ENCODE measurements around the gene MMP24. TPM values are rescaled to one million over a fixed set of nuclear protein-coding genes. Genes with fewer than 3 reads are reported as not detected.

MMP24 gene
- total and polyA plus RNA-seq, 4 donors: 15.3 to 51.0 (median 35.4) TPM

DNA sequence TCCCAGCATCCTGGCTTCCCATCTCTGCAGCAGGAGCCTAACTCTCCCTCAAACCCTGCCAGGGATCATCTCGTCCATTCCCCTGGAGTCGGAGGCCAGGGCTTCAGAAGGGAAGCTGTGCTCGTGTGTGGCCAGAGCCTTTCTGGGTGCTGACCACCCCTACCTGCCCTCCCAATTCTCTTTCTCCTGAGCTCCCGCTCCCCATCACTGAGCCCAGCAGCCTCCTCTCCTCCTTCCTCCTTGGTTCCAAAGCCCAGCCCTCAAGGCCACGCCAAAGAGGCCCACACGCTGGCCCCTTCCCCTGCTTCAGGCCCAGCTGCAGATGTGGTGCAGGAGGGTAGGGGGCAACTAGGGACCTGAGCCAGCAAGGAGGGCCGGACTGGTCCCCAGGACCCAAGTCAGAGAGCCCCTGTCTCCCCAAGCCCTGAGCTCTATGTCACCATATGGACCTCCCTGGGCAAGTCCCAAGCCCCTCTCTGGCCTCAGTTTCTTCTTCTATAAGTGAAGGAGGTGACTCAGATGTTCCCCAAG, 64.5 kb downstream of the MMP24 start:
- H3K4me3 ChIP-seq (ENCODE audit: low read depth, low read length): no peak overlapping the region
- H3K9me3 ChIP-seq (ENCODE audit: control insufficient read depth, insufficient read depth, low read length): no peaks in the 10 kb centered on the region
- H3K27ac ChIP-seq (ENCODE audit: low read depth, low read length): no peak overlapping the region
- DNase-seq (ENCODE audit: low read depth in 4 of 6, low spot score in 6 of 6): no peak
- 82% methylated on average over 4 of the region's 7 CpGs for WGBS (ENCODE audit: insufficient coverage)
- H3K36me3 ChIP-seq (ENCODE audit: control insufficient read depth, insufficient read depth, low read length): no peaks in the 10 kb centered on the region
- no peaks in the 10 kb centered on the region for H3K27me3 ChIP-seq (ENCODE audit: control insufficient read depth, insufficient read depth, low read length)
- H3K4me1 ChIP-seq (ENCODE audit: control insufficient read depth, insufficient read depth, low read length): no peaks in the 10 kb centered on the region

DNA sequence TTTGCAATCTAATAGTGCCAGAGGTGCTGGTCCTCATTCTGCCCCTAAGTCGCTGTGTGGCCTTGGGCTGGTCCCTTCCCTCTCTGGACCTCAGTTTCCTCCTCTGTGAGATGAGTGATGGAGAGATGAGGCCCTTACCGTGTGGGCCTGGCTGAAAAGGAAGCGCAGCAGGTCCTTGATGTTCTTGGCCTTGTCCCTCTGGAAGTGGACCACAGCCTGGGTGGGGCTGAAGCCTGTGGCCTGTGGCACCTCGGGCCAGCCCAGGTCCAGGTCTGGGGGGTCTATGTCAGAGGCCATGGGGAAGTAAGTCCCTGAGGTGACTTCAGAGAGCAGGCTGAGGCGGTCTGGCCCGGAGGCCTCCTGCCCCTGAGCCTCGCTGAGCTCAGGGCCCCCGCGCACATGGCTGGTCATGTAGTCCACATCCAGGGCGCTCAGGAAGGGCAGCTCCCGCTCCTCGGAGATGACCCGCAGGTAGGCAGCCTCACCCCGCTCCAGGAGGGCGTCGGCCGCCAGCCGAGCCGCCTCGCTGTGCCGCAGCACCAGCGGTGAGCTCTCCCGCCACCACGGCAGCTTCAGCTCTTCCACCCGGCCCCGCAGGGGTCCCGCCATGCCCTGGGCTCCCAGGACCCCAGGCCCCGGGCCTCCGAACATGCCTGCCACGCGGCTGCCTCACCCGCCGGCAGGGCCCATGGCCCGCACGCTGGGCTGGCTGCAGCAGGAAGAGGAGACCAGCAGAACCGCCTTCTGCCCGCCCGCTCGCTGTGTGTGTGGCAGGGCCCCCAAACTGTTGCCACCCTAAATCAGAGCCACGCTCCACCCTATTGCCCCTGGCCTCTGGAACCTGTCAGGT, 65.4 kb downstream of the MMP24 start, which contains the start of gene FAM83C:
TSS of gene FAM83C (minus strand) at position 772 of the 850 bp plus-strand sequence. CDS start at position 651, 121 bp downstream.
- no peak within 1 kb of the TSS for H3K4me3 ChIP-seq (ENCODE audit: low read depth, low read length)
- H3K9me3 ChIP-seq (ENCODE audit: control insufficient read depth, insufficient read depth, low read length): no peaks in the 10 kb centered on the region
- no peak within 1 kb of the TSS for H3K27ac ChIP-seq (ENCODE audit: low read depth, low read length)
- WGBS (ENCODE audit: insufficient coverage): 79% methylated on average over 40 of the region's 40 CpGs
- DNase-seq (ENCODE audit: low read depth in 4 of 6, low spot score in 6 of 6): no peak
- H3K27me3 ChIP-seq (ENCODE audit: control insufficient read depth, insufficient read depth, low read length): no peaks in the 10 kb centered on the region
- H3K4me1 ChIP-seq (ENCODE audit: control insufficient read depth, insufficient read depth, low read length): no peaks in the 10 kb centered on the region
- H3K36me3 ChIP-seq (ENCODE audit: control insufficient read depth, insufficient read depth, low read length): no peaks in the 10 kb centered on the region

DNA sequence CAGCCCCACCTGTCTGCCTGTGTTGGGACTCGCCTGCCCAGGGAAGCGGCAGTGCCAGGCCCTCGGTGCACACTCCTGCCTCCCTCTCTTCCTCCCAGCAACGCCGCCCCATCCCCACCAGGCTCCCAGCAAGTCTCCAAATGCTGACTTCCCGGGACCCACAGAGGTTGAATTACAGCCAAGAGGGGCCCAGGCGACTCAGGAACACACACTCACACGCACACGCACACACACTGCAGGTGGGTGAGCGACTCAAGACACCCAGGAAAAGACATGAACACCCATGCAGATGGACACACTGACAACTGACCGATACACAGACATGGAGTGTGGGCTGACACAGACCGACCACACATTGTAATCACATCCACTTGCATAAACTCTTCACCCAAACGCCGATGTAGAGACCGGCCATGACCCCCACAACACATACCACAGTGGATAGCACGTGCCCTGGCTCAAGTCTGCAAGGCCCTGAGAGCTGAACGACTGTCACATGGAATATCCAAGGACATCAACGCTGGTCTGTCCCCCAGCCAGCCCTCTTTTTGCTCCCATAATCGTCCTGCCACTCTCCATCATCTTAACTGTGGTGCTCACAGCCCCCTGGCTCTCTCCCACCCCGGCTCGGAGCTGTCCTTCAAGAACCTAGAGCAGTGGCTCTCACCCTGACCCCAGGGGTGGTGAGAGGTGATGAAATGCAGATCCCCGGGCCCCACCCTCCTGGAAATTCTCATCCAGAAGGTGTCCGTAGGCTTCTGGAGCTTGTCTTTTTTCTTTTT, 66.2 kb downstream of the MMP24 start:
- Histone ChIP-seq H3K9me3 (ENCODE audit: control insufficient read depth, insufficient read depth, low read length) (no peaks in the 10 kb centered on the region), H3K27ac (ENCODE audit: low read depth, low read length) (no peak overlapping the region), H3K4me3 (ENCODE audit: low read depth, low read length) (no peak overlapping the region), H3K4me1 (ENCODE audit: control insufficient read depth, insufficient read depth, low read length) (no peaks in the 10 kb centered on the region), H3K36me3 (ENCODE audit: control insufficient read depth, insufficient read depth, low read length) (no peaks in the 10 kb centered on the region), H3K27me3 (ENCODE audit: control insufficient read depth, insufficient read depth, low read length) (no peaks in the 10 kb centered on the region)
- WGBS (ENCODE audit: insufficient coverage): 76% methylated on average over 21 of the region's 23 CpGs
- no peak for DNase-seq (ENCODE audit: low read depth in 4 of 6, low spot score in 6 of 6)

- Histone ChIP-seq H3K4me3 (ENCODE audit: low read depth, low read length) (no peak overlapping the region), H3K27me3 (ENCODE audit: control insufficient read depth, insufficient read depth, low read length) (no peaks in the 10 kb centered on the region), H3K4me1 (ENCODE audit: control insufficient read depth, insufficient read depth, low read length) (no peaks in the 10 kb centered on the region), H3K36me3 (ENCODE audit: control insufficient read depth, insufficient read depth, low read length) (no peaks in the 10 kb centered on the region), H3K9me3 (ENCODE audit: control insufficient read depth, insufficient read depth, low read length) (no peaks in the 10 kb centered on the region), H3K27ac (ENCODE audit: low read depth, low read length) (no peak overlapping the region)
- 91% methylated on average over 17 of the region's 19 CpGs for WGBS (ENCODE audit: insufficient coverage)
- DNase-seq (ENCODE audit: low read depth in 4 of 6, low spot score in 6 of 6): no peak
Measured at GRCh38 chr20:35293303-35294292, 67.1 kb downstream of the MMP24 start.

DNA sequence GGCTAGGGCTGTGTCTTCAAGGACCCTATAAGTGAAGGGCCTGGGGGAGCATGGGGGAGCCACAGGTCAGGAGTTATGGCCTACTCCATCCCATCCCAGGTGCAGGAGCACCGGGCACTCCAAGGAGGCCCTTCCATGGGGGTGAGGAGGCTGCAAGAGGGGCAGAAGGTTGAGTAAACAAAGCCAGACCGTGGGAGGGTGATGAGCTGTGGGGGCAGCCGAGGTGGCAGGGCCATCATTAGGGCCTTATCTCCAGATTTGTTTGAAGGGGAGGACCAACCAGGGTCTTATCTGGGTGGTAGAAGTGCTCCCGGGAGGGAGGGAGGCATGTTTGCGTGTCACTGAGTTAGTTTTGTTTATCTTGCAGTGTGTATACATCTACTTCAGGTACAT, 67.8 kb downstream of the MMP24 start:
- Histone ChIP-seq H3K27ac (ENCODE audit: low read depth, low read length) (no peak overlapping the region), H3K9me3 (ENCODE audit: control insufficient read depth, insufficient read depth, low read length) (no peaks in the 10 kb centered on the region), H3K4me1 (ENCODE audit: control insufficient read depth, insufficient read depth, low read length) (no peaks in the 10 kb centered on the region), H3K36me3 (ENCODE audit: control insufficient read depth, insufficient read depth, low read length) (no peaks in the 10 kb centered on the region), H3K27me3 (ENCODE audit: control insufficient read depth, insufficient read depth, low read length) (no peaks in the 10 kb centered on the region), H3K4me3 (ENCODE audit: low read depth, low read length) (no peak overlapping the region)
- DNase-seq (ENCODE audit: low read depth in 4 of 6, low spot score in 6 of 6): no peak
- WGBS (ENCODE audit: insufficient coverage): 42% methylated on average over 3 of the region's 5 CpGs

GRCh38 chr20:35295058-35295457, 68.6 kb downstream of the MMP24 start:
- 85% methylated on average over 8 of the region's 8 CpGs for WGBS (ENCODE audit: insufficient coverage)
- H3K27me3 ChIP-seq (ENCODE audit: control insufficient read depth, insufficient read depth, low read length): no peaks in the 10 kb centered on the region

DNA sequence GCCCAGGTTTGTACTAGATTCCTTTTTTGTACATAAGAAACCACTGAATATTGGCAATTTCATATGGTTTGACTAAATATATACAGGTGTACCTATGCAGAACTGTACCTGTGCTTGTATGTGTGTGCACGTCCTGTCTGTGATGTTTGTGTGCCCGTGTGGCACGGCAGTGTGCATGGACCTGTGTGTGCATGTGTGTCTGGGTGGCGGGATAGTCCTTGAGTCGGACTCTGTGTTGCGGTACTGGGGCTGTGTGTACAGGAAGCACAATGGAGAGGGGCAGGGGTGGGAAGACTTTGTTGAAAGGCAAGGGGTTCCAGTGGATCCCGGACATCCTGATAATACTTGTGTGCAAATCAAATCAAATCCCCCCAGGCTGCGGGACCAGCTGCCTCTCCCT, 69.2 kb downstream of the MMP24 start:
- DNase-seq (ENCODE audit: low read depth in 4 of 6, low spot score in 6 of 6): no peak
- Histone ChIP-seq H3K4me3 (ENCODE audit: low read depth, low read length) (no peak overlapping the region), H3K27me3 (ENCODE audit: control insufficient read depth, insufficient read depth, low read length) (no peaks in the 10 kb centered on the region), H3K36me3 (ENCODE audit: control insufficient read depth, insufficient read depth, low read length) (no peaks in the 10 kb centered on the region), H3K4me1 (ENCODE audit: control insufficient read depth, insufficient read depth, low read length) (no peaks in the 10 kb centered on the region), H3K27ac (ENCODE audit: low read depth, low read length) (no peak overlapping the region), H3K9me3 (ENCODE audit: control insufficient read depth, insufficient read depth, low read length) (no peaks in the 10 kb centered on the region)
- WGBS (ENCODE audit: insufficient coverage): 100% methylated on average over 4 of the region's 8 CpGs

More at GRCh38 chr20:35295058-35295457, 68.6 kb downstream of the MMP24 start:
- Histone ChIP-seq H3K9me3 (ENCODE audit: control insufficient read depth, insufficient read depth, low read length) (no peaks in the 10 kb centered on the region), H3K4me3 (ENCODE audit: low read depth, low read length) (no peak overlapping the region), H3K27ac (ENCODE audit: low read depth, low read length) (no peak overlapping the region), H3K4me1 (ENCODE audit: control insufficient read depth, insufficient read depth, low read length) (no peaks in the 10 kb centered on the region), H3K36me3 (ENCODE audit: control insufficient read depth, insufficient read depth, low read length) (no peaks in the 10 kb centered on the region)
- no peak for DNase-seq (ENCODE audit: low read depth in 4 of 6, low spot score in 6 of 6)

- Histone ChIP-seq H3K4me1 (ENCODE audit: control insufficient read depth, insufficient read depth, low read length) (no peaks in the 10 kb centered on the region), H3K27me3 (ENCODE audit: control insufficient read depth, insufficient read depth, low read length) (no peaks in the 10 kb centered on the region), H3K27ac (ENCODE audit: low read depth, low read length) (no peak overlapping the region), H3K4me3 (ENCODE audit: low read depth, low read length) (no peak overlapping the region), H3K9me3 (ENCODE audit: control insufficient read depth, insufficient read depth, low read length) (no peaks in the 10 kb centered on the region), H3K36me3 (ENCODE audit: control insufficient read depth, insufficient read depth, low read length) (no peaks in the 10 kb centered on the region)
- 58% methylated on average over 9 of the region's 9 CpGs for WGBS (ENCODE audit: insufficient coverage)
- no peak for DNase-seq (ENCODE audit: low read depth in 4 of 6, low spot score in 6 of 6)
Measured at GRCh38 chr20:35296101-35296554, 69.6 kb downstream of the MMP24 start.

DNA sequence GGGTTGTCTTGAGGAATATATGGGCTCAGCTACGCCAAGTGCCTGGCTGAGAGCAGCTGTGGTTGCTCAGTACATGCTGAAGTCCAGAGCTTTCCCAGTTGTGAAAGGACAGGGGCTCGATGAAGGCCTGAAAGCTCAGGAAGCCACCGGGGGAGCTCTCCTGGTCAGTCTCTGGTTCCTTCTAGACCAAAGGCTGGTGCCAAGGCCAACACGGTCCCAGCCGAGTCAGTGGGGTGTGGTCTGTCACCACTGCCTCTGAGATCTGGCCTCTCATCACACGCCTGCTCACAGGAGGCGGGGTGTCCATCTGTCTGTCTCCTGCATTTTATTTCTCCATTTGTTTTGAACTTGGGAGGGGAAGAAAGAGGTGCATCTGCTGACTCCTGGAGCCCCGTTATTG, 70.7 kb downstream of the MMP24 start:
- Histone ChIP-seq H3K9me3 (ENCODE audit: control insufficient read depth, insufficient read depth, low read length) (no peaks in the 10 kb centered on the region), H3K36me3 (ENCODE audit: control insufficient read depth, insufficient read depth, low read length) (peaks cover 4% of the 10 kb centered on the region), H3K4me3 (ENCODE audit: low read depth, low read length) (no peak overlapping the region), H3K27me3 (ENCODE audit: control insufficient read depth, insufficient read depth, low read length) (no peaks in the 10 kb centered on the region), H3K27ac (ENCODE audit: low read depth, low read length) (no peak overlapping the region), H3K4me1 (ENCODE audit: control insufficient read depth, insufficient read depth, low read length) (no peaks in the 10 kb centered on the region)
- WGBS (ENCODE audit: insufficient coverage): 66% methylated on average over 6 of the region's 8 CpGs
- DNase-seq (ENCODE audit: low read depth in 4 of 6, low spot score in 6 of 6): no peak
